ENCODE results near the gene NCCRP1. TPM values are rescaled to one million over a fixed set of nuclear protein-coding genes. Genes with fewer than 3 reads are reported as not detected.

Gene NCCRP1
- total and polyA plus RNA-seq, 10 donors = 0.12 to 1.7 (median 0.19) TPM; not detected in 5

GRCh38 chr19:39160889-39161672 is 35.7 kb upstream of the NCCRP1 start:
- peak overlapping the region in 7 of 8 donors; percentile 12 to 84 (median 71) for H3K27ac ChIP-seq
- WGBS, 5 donors = 66 to 80% (median 76%) methylated on average over 15 to 21 of the region's 21 CpGs
- H3K4me3 ChIP-seq = no peak overlapping the region
- intact Hi-C loops (cut with DNase I; ENCODE audit: low total_unique reads) = no loop called here
- peak; percentile 63 for DNase-seq
- no peaks in the 10 kb centered on the region for H3K9me3 ChIP-seq
- TF ChIP-seq POLR2A (IDR thresholded peaks at IDR 0.05) (no peak), POLR2AphosphoS5 (IDR thresholded peaks at IDR 0.05) (peak; percentile 41 to 70 (median 44))
- TF ChIP-seq, protein P1, sequence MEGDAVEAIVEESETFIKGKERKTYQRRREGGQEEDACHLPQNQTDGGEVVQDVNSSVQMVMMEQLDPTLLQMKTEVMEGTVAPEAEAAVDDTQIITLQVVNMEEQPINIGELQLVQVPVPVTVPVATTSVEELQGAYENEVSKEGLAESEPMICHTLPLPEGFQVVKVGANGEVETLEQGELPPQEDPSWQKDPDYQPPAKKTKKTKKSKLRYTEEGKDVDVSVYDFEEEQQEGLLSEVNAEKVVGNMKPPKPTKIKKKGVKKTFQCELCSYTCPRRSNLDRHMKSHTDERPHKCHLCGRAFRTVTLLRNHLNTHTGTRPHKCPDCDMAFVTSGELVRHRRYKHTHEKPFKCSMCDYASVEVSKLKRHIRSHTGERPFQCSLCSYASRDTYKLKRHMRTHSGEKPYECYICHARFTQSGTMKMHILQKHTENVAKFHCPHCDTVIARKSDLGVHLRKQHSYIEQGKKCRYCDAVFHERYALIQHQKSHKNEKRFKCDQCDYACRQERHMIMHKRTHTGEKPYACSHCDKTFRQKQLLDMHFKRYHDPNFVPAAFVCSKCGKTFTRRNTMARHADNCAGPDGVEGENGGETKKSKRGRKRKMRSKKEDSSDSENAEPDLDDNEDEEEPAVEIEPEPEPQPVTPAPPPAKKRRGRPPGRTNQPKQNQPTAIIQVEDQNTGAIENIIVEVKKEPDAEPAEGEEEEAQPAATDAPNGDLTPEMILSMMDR (IDR thresholded peaks at IDR 0.05 in 8 of 11, conservative IDR thresholded peaks at IDR 0.05 in 3 of 11) = no peak
- peaks cover 5 to 78% (median 45%) of the 10 kb centered on the region in 6 donors for H3K4me1 ChIP-seq
- peaks cover 0 to 17% (median 0%) of the 10 kb centered on the region in 6 donors for H3K36me3 ChIP-seq
- H3K27me3 ChIP-seq (replicated peaks in 1 of 7) = no peaks in the 10 kb centered on the region

GRCh38 chr19:39162441-39163043 is 34.2 kb upstream of the NCCRP1 start:
- H3K27ac ChIP-seq = peak overlapping the region in 1 of 8 donors; percentile 71
- H3K36me3 ChIP-seq = peaks cover 0 to 17% (median 0%) of the 10 kb centered on the region in 6 donors
- no peaks in the 10 kb centered on the region for H3K27me3 ChIP-seq (replicated peaks in 1 of 7)
- DNase-seq = no peak
- no peak overlapping the region for H3K4me3 ChIP-seq
- TF ChIP-seq POLR2A (IDR thresholded peaks at IDR 0.05) = no peak
- TF ChIP-seq, protein P1 (IDR thresholded peaks at IDR 0.05 in 8 of 11, conservative IDR thresholded peaks at IDR 0.05 in 3 of 11) = no peak
- no peak for TF ChIP-seq POLR2AphosphoS5 (IDR thresholded peaks at IDR 0.05)
- no peaks in the 10 kb centered on the region for H3K9me3 ChIP-seq
- H3K4me1 ChIP-seq = peaks cover 6 to 78% (median 43%) of the 10 kb centered on the region in 6 donors
- 81 to 88% (median 83%) methylated on average over 15 of the region's 15 CpGs for WGBS, 5 donors
- intact Hi-C loops (cut with DNase I; ENCODE audit: low total_unique reads) = no loop called here

- no peak for DNase-seq
- 88 to 97% (median 93%) methylated on average over 9 of the region's 9 CpGs for WGBS, 5 donors
- Histone ChIP-seq H3K36me3 (peaks cover 0 to 23% (median 0%) of the 10 kb centered on the region in 6 donors), H3K27ac (no peak overlapping the region), H3K4me1 (peaks cover 6 to 67% (median 38%) of the 10 kb centered on the region in 6 donors), H3K9me3 (no peaks in the 10 kb centered on the region), H3K27me3 (replicated peaks in 1 of 7) (no peaks in the 10 kb centered on the region), H3K4me3 (no peak overlapping the region)
- TF ChIP-seq, protein P1 (IDR thresholded peaks at IDR 0.05 in 8 of 11, conservative IDR thresholded peaks at IDR 0.05 in 3 of 11) = no peak
- TF ChIP-seq POLR2A (IDR thresholded peaks at IDR 0.05) = no peak
- no peak for TF ChIP-seq POLR2AphosphoS5 (IDR thresholded peaks at IDR 0.05)
- intact Hi-C loops (cut with DNase I; ENCODE audit: low total_unique reads) = no loop called here
Measured at GRCh38 chr19:39163621-39164020, 33.1 kb upstream of the NCCRP1 start.

GRCh38 chr19:39164289-39164688 is 32.5 kb upstream of the NCCRP1 start:
- Histone ChIP-seq H3K36me3 (peaks cover 0 to 23% (median 2%) of the 10 kb centered on the region in 6 donors), H3K27ac (no peak overlapping the region), H3K9me3 (no peaks in the 10 kb centered on the region), H3K4me3 (no peak overlapping the region), H3K27me3 (replicated peaks in 1 of 7) (no peaks in the 10 kb centered on the region), H3K4me1 (peaks cover 6 to 60% (median 35%) of the 10 kb centered on the region in 6 donors)
- TF ChIP-seq POLR2A (IDR thresholded peaks at IDR 0.05) (no peak), POLR2AphosphoS5 (IDR thresholded peaks at IDR 0.05) (no peak)
- TF ChIP-seq, protein P1 (IDR thresholded peaks at IDR 0.05 in 8 of 11, conservative IDR thresholded peaks at IDR 0.05 in 3 of 11) = no peak
- DNase-seq = no peak
- intact Hi-C loops (cut with DNase I; ENCODE audit: low total_unique reads) = no loop called here
- 88 to 96% (median 92%) methylated on average over 6 of the region's 6 CpGs for WGBS, 5 donors
